HCT116 (cell line): ENCODE data around the gene TRMT11. TPM values are rescaled to one million over a fixed set of nuclear protein-coding genes. Genes with fewer than 3 reads are reported as not detected.
A peak's percentile ranks its signal among the peaks of the same experiment; 100 is the strongest.

ENCODE experiments used
- ATAC-seq: fragments of 200-7000 bp; cut with Tn5 transposase; 2 replicates; pipeline ENCODE4 v1.9.1; 2020; ENCODE audit warnings: mild to moderate bottlenecking, moderate library complexity
- BruUV-seq: library from RNA; stranded (reverse); fragments of 400-500 nt; replicated peaks from 2 replicates; lab custom pipeline; 2021; lab: Mats Ljungman, UMichigan
- CTCF ChIA-PET: fragments of 300-600 bp; sonication (Branson Sonifier 250); formaldehyde crosslinking; loops from one replicate; lab custom pipeline; 2021; ENCODE audit warnings: antibody characterized with exemption; lab: Charles Lee
- POLR2A ChIA-PET: fragments of 300-600, 350-600 bp; sonication (Branson Sonifier 250); formaldehyde crosslinking; loops from one replicate; lab custom pipeline; 2021; ENCODE audit warnings: antibody characterized with exemption; lab: Charles Lee
- RAD21 ChIA-PET, 2 experiments: fragments of 300-600 bp; sonication (Branson Sonifier 250); formaldehyde crosslinking; loops; one replicate each; lab custom pipeline; 2023; ENCODE audit warnings: low total read pairs in 2 of 2; ENCODE audit not compliant: uncharacterized antibody in 2 of 2, unreplicated experiment in 2 of 2, low non-redundant PET in 1 of 2; lab: Charles Lee
- DNase-seq: peaks from one replicate; pipeline ENCODE4 v3.0.0-alpha.2; 2010; ENCODE audit warnings: low read depth, low spot score
- H2AFZ ChIP-seq: fragments of 200-600 bp; shearing (Covaris generic), sonication (generic); 2 replicates; pipeline ENCODE4 v1.6.1; 2017; ENCODE audit warnings: low read depth, mixed run types, mixed read lengths, antibody characterized with exemption, low read length; ENCODE audit not compliant: poor library complexity, severe bottlenecking
- H3K27ac ChIP-seq: 2 replicates; pipeline ENCODE4 v1.5.1; 2012; ENCODE audit warnings: low read depth, low read length
- H3K27me3 ChIP-seq: fragments of 200-600 bp; sonication (generic); 2 replicates; pipeline ENCODE4 v1.6.1; 2016; ENCODE audit warnings: mixed run types, low read length, mixed read lengths; ENCODE audit not compliant: insufficient read depth
- H3K36me3 ChIP-seq, 2 experiments: fragments of 200-500 bp in 1 of 2; fragments of 200-600 bp in 1 of 2; sonication (Bioruptor generic) in 1 of 2; sonication (generic) in 1 of 2; 2 replicates each; pipeline versions ENCODE4 v1.5.1 to v1.6.1; 2014 to 2016; ENCODE audit warnings: low read length in 2 of 2, inconsistent platforms in 1 of 2, mixed read lengths in 1 of 2, mixed run types in 1 of 2; ENCODE audit not compliant: insufficient read depth in 2 of 2, control insufficient read depth in 1 of 2
- H3K4me1 ChIP-seq, 2 experiments: fragments of 200-600 bp in 1 of 2; sonication (generic) in 1 of 2; 2 replicates each; pipeline versions ENCODE4 v1.5.1 to v1.6.1; 2012 to 2017; ENCODE audit warnings: low read length in 2 of 2, inconsistent platforms in 1 of 2, mild to moderate bottlenecking in 1 of 2, mixed read lengths in 1 of 2, mixed run types in 1 of 2, moderate library complexity in 1 of 2; ENCODE audit not compliant: insufficient read depth in 2 of 2, control insufficient read depth in 1 of 2
- H3K4me2 ChIP-seq: fragments of 200-600 bp; sonication (generic); 2 replicates; pipeline ENCODE4 v1.6.1; 2017; ENCODE audit warnings: mixed run types, low read length, mixed read lengths
- H3K4me3 ChIP-seq, 2 experiments: fragments of 200-600 bp in 1 of 2; sonication (generic) in 1 of 2; replicated peaks in 1 of 2; 2 replicates each; pipeline ENCODE4 v1.5.1; 2011 to 2016; ENCODE audit warnings: low read length in 2 of 2, control low read depth in 1 of 2, low read depth in 1 of 2, mild to moderate bottlenecking in 1 of 2, mixed read lengths in 1 of 2, mixed run types in 1 of 2
- H3K79me2 ChIP-seq: fragments of 200-600 bp; sonication (generic); 2 replicates; pipeline ENCODE4 v1.6.1; 2017; ENCODE audit warnings: mild to moderate bottlenecking, mixed run types, low read length, moderate library complexity, mixed read lengths; ENCODE audit not compliant: insufficient read depth
- H3K9ac ChIP-seq: fragments of 200-600 bp; sonication (generic); 2 replicates; pipeline ENCODE4 v1.6.1; 2016; ENCODE audit warnings: low read length, mixed read lengths
- H3K9me2 ChIP-seq: fragments of 200-600 bp; sonication (generic), shearing (Covaris generic); 2 replicates; pipeline ENCODE4 v1.6.1; 2017; ENCODE audit warnings: mixed run types, mild to moderate bottlenecking, moderate library complexity; ENCODE audit not compliant: insufficient read depth
- H3K9me3 ChIP-seq, 2 experiments: fragments of 200-500 bp in 1 of 2; fragments of 200-600 bp in 1 of 2; sonication (Bioruptor generic) in 1 of 2; sonication (generic) in 1 of 2; 2 replicates each; pipeline ENCODE4 v1.6.1; 2014 to 2017; ENCODE audit warnings: low read length in 2 of 2, mixed read lengths in 2 of 2, inconsistent platforms in 1 of 2, low read depth in 1 of 2, mild to moderate bottlenecking in 1 of 2, mixed run types in 1 of 2, moderate library complexity in 1 of 2; ENCODE audit not compliant: control insufficient read depth in 1 of 2, insufficient read depth in 1 of 2
- H4K20me1 ChIP-seq: fragments of 200-600 bp; sonication (generic), shearing (Covaris generic); 2 replicates; pipeline ENCODE4 v1.6.1; 2017; ENCODE audit warnings: mixed run types, mild to moderate bottlenecking, moderate library complexity; ENCODE audit not compliant: insufficient read depth
- CBX3 ChIP-seq: IDR thresholded peaks from 2 replicates; pipeline ENCODE4 v1.6.1; 2012; ENCODE audit warnings: low read depth
- CTCF ChIP-seq, 3 experiments: fragments of 200-600 bp in 1 of 3; sonication (generic) in 1 of 3; IDR thresholded peaks in 2 of 3; conservative IDR thresholded peaks in 1 of 3; 2 replicates each; pipeline ENCODE4 v1.5.1; 2012 to 2017; ENCODE audit warnings: low read depth in 2 of 3, low read length in 2 of 3, antibody characterized with exemption in 1 of 3, borderline replicate concordance in 1 of 3, control low read depth in 1 of 3, mild to moderate bottlenecking in 1 of 3, mixed read lengths in 1 of 3, mixed run types in 1 of 3, moderate library complexity in 1 of 3; ENCODE audit not compliant: insufficient read depth in 1 of 3
- EGR1 ChIP-seq: IDR thresholded peaks from 2 replicates; pipeline ENCODE4 v1.6.1; 2012; ENCODE audit warnings: low read depth
- ELF1 ChIP-seq: IDR thresholded peaks from 2 replicates; pipeline ENCODE4 v1.6.1; 2012; ENCODE audit warnings: low read depth, borderline replicate concordance
- EZH2 ChIP-seq: fragments of 200-600 bp; sonication (generic); IDR thresholded peaks from 2 replicates; pipeline ENCODE4 v1.6.1; 2017; ENCODE audit warnings: antibody characterized with exemption, mixed run types
- EZH2phosphoT487 ChIP-seq: fragments of 200-600 bp; IDR thresholded peaks from 2 replicates; pipeline ENCODE4 v1.6.1; 2018; ENCODE audit warnings: antibody characterized with exemption, borderline replicate concordance
- FOSL1 ChIP-seq: IDR thresholded peaks from 2 replicates; pipeline ENCODE4 v1.6.1; 2012; ENCODE audit warnings: low read depth
- POLR2AphosphoS5 ChIP-seq: IDR thresholded peaks from 2 replicates; pipeline ENCODE4 v1.6.1; 2011; ENCODE audit warnings: mild to moderate bottlenecking, low read depth, low read length, moderate library complexity
- SIN3A ChIP-seq: IDR thresholded peaks from 2 replicates; pipeline ENCODE4 v1.6.1; 2012; ENCODE audit warnings: low read depth
- YY1 ChIP-seq: IDR thresholded peaks from 2 replicates; pipeline ENCODE4 v1.6.1; 2011; ENCODE audit warnings: low read length, low read depth, moderate library complexity, mild to moderate bottlenecking; ENCODE audit not compliant: insufficient replicate concordance; ENCODE audit errors: extremely low read depth
- ZBTB33 ChIP-seq: IDR thresholded peaks from 2 replicates; pipeline ENCODE4 v1.6.1; 2011; ENCODE audit warnings: mild to moderate bottlenecking, low read length, moderate library complexity; ENCODE audit not compliant: insufficient replicate concordance; ENCODE audit errors: extremely low read depth
- ZNF274 ChIP-seq: fragments of 200-500 bp; sonication (Bioruptor generic); IDR thresholded peaks from 2 replicates; pipeline ENCODE4 v1.6.1; 2014; ENCODE audit warnings: mild to moderate bottlenecking, low read depth, low read length, inconsistent platforms
- intact Hi-C: fragments of 100-400 bp; cut with micrococcal nuclease; formaldehyde crosslinking; loops from 2 replicates; pipeline ENCODE4 v1.10.0; 2022
- total RNA-seq: library from RNA; stranded (reverse); gene quantifications from one replicate; pipeline ENCODE4 v1.2.1, GENCODE V29; 2021; ENCODE audit not compliant: unreplicated experiment

TRMT11 gene
- total RNA-seq, 1 experiment from 2014 or later = 41.8 TPM

GRCh38 chr6:125957845-125958244 is 28.5 kb upstream of the TRMT11 start:
- Histone ChIP-seq H3K27me3 (no peaks in the 10 kb centered on the region), H3K4me3 (peak overlapping the region; percentile 69 to 73), H2AFZ (no peak overlapping the region), H3K27ac (no peak overlapping the region), H3K4me1 (peaks cover 10 to 17% of the 10 kb centered on the region in 2 experiments; a peak in 3 of 4 replicates), H3K9ac (no peak overlapping the region), H3K9me2 (no peaks in the 10 kb centered on the region), H3K79me2 (peaks cover 4% of the 10 kb centered on the region), H3K36me3 (no peaks in the 10 kb centered on the region), H3K4me2 (peak overlapping the region; percentile 89), H4K20me1 (no peaks in the 10 kb centered on the region), H3K9me3 (no peaks in the 10 kb centered on the region)
- ChIA-PET RAD21 (no interaction called here), CTCF (interaction anchor here (1.4 to 2.6 kb wide), 3 partner anchors 16 to 204 kb away, joined by 3 to 24 read pairs (median 13); partner anchors contain the start of gene NCOA7), POLR2A (no interaction called here)
- BruUV-seq = TSS peak; percentile 62
- TF ChIP-seq CBX3 (no peak), EGR1 (no peak), YY1 (no peak), CTCF (IDR thresholded peaks at IDR 0.05 in 2 of 3, conservative IDR thresholded peaks at IDR 0.05 in 1 of 3; ENCODE audit: borderline replicate concordance in 1 of 3, insufficient read depth in 1 of 3, low read depth in 2 of 3, low read length in 2 of 3) (no peak)
- no peak for ATAC-seq
- intact Hi-C loops = loop anchor here (2.0 kb wide), 1 partner anchor 167 kb away; the partner anchor contains the start of gene NCOA7
- no peak for DNase-seq

GRCh38 chr6:125959041-125959440 is 27.3 kb upstream of the TRMT11 start:
- Histone ChIP-seq H3K27ac (no peak overlapping the region), H3K36me3 (no peaks in the 10 kb centered on the region), H3K4me3 (no peak overlapping the region), H3K9me3 (no peaks in the 10 kb centered on the region), H4K20me1 (no peaks in the 10 kb centered on the region), H3K4me1 (peaks cover 10 to 17% of the 10 kb centered on the region in 2 experiments; a peak in 3 of 4 replicates), H2AFZ (no peak overlapping the region), H3K4me2 (no peak overlapping the region), H3K27me3 (no peaks in the 10 kb centered on the region), H3K9ac (no peak overlapping the region), H3K79me2 (peaks cover 4% of the 10 kb centered on the region), H3K9me2 (no peaks in the 10 kb centered on the region)
- intact Hi-C loops = no loop called here
- ATAC-seq (no peak), DNase-seq (no peak)
- ChIA-PET POLR2A (no interaction called here), RAD21 (no interaction called here), CTCF (no interaction called here)
- BruUV-seq = no TSS peak
- TF ChIP-seq EGR1 = no peak
- TF ChIP-seq EZH2phosphoT487 = no peak
- TF ChIP-seq ELF1 = no peak
- no peak for TF ChIP-seq FOSL1
- no peak for TF ChIP-seq SIN3A
- no peak for TF ChIP-seq POLR2AphosphoS5
- TF ChIP-seq ZNF274 = no peak
- TF ChIP-seq EZH2 = no peak
- no peak for TF ChIP-seq ZBTB33
